NCI-H2029 treated with DMSO at 0.1 percent for 48 hours (cell line): ENCODE results near the gene CRYBB2.
"Not testable (repeated sequence)": the region's sequence is repeated elsewhere in the genome, so short reads cannot be mapped to it uniquely, and the experiment has no call there.

Experiments
- DNase-seq: peaks from one replicate; lab custom pipeline; 2025; lab: John Stamatoyannopoulos, UW

The CRYBB2 gene, protein sequence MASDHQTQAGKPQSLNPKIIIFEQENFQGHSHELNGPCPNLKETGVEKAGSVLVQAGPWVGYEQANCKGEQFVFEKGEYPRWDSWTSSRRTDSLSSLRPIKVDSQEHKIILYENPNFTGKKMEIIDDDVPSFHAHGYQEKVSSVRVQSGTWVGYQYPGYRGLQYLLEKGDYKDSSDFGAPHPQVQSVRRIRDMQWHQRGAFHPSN

DNA sequence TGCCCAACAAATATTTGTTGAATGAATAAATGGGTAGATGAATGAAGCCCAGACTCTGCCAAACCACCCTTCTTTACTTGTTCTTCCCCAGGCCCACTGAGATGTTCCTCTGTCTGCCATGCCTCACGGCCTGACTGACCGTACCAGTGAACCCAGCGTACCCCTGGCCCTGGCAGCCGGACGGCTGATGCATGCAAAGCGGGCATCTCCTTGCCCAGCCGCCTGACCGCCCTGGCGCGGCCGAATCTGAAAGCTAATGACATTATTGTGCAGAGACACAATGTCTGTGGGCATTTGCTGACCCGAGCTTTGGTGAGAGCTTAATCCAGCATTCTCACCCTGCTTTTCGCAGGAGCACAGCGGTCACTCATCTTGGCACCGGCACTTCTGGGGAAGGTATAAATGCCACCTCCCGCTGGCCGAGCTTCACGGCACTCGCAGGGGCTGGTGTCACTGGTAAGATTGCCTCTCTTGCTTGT, at the start of gene CRYBB2:
Gene CRYBB2, plus strand, starts transcription at position 429 of the 479 bp plus-strand sequence. CDS start 1,791 bp downstream, outside the sequence.
- no peak for DNase-seq

DNA sequence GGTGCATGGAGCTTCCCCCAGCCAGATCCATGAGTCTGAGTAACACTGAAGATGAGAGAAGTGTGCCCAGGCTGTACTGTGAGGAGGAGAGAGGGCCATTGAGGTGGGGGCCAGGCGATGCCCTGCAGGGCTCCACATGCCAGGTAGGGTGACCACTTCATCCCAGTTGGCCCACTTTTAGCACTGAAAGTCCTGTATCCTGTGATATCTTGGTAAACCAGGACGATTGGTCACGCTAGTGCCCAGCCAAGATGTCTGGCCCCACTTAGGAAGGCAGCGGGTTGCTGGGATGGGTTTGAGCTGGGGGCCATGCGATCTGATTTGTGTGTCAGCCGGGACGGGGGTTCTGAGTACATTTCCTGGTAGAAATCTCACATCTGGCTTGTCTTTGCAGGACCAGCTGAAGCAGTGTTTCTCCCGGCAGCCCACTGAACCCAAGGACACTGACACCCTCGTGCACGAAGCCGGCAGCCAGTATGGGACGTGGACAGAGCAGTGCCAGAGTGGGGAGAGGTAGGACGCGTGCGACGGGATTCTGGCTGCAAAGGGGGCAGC, 48.9 kb upstream of the CRYBB2 start:
- no peak for DNase-seq

DNA sequence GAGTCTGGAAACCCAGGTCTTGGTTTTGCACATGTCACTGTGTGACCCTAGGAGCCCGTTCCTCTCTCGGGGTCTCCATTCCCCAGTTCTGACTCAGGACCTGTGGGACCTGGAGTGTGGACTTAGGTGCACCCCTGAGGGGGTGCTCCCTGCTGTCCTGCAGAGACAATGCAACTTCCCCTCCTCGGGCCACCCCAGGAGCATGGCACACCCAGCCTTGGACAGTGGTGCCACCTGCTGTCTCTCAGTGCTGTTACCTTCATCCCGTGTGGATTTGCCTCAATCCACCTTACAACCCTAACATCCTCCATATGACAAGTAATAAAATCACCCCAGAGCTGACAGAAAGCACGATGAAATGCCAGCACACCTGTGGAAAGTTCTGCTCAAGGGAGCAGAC, 47.3 kb upstream of the CRYBB2 start:
- DNase-seq = no peak

DNA sequence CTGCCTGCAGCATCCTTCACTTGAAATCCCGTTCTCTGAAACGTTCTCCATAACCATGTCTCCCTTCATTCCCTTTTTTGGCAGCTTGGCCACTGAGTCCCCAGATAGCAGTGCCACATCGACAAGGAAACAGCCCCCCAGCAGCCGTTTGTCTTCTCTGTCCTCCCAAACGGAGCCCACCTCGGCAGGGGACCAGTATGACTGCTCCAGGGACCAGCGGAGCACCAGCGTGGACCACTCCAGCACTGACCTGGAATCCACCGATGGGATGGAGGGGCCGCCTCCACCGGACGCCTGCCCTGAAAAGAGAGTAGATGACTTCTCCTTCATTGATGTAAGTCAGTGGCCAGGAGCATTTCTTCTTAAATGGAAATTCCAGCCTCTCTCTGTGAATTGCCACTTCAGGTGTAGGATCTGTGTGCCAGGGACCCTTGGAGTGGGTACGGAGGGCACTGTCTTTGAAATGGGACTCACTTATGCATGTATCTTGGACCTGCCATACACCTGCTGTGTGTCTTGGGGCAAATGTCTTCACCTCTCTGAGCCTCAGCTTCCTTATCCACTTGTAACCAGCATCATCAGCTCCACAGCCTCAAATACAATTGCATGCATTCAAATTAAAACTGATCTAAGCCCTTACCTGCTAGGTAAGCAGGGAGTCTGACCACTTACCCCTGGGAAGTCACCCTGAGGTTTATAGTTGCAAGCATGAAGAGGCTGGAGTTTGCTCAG, 45.1 kb upstream of the CRYBB2 start:
- DNase-seq = no peak

DNA sequence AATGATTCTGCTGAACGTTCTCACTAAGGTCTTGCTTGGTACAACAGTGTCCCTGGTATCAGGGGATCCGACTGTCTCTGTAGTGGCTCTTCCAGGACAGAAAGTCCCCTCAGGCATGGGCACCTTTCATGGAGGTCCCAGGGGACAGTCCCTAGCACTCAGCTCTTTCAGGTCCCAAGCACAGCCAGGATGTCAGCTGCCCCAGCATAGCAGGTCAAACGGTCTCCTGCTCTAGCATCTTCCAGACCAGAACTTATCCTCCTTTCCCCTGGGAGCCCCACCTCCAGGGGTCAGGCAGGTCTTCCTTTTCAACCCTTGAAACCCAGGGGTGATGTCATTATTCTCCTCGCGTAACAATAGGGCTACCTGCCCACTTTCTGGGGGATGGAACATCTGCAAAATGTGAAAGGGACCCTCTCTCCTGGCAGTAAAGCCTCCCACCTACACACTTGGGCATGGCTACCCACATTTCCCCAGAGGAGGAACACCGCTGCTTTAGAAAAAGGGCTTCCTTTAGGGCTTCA, 44.5 kb upstream of the CRYBB2 start:
- DNase-seq = no peak

DNA sequence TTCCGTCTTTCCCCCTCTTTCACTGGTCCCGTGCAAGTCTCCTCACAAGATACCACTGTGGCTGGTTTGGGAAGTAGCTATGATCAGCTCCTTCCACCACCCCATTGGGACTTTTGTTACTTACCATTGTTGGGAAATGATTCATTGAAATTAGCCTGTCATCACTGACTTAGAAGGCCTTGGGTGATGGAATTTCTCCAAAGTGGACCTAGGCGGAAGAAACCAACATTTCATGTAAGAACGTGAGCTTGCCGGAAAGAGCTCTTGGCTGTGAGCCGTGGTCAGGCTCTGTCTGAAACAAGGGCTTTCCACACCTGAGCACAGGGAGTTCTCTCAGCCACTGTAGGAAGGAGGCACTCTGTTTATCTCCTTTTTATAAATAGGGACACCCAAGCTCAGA, 43.3 kb upstream of the CRYBB2 start:
- DNase-seq = no peak

DNA sequence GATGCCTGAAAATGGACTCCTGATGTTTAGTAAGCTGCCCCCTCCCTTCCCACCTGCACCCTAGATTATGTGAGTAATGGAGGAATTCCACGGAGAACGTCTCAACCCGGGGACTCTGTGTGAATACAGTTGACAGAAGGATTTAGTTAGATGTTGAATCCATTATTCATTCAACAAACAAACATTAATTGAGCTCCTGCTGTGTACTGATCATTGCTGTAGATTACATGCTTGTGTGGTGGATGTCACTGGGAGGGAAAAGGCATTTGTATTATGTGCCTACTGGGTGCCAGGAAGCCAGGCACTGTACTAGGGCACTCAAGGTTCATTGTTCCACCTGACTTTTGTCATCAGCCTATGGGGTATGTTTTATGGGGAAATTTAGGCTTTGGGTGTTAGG, 42.6 kb upstream of the CRYBB2 start:
- DNase-seq = no peak

DNA sequence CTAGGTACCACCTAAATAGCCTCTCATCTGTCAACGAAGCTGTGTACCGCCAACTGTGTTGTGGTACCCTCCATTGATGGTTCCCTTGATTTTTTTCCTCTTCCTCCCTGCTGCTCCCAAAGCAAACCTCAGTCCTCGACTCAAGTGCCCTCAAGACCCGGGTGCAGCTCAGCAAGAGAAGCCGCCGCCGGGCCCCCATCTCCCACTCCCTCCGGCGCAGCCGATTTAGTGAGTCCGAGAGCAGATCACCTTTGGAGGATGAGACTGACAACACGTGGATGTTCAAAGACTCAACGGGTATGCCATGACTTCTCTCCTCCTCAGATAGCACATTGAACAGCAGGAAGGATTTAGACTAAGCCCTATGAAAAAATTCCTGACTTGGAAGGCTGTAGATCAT, 42.2 kb upstream of the CRYBB2 start:
- no peak for DNase-seq

DNA sequence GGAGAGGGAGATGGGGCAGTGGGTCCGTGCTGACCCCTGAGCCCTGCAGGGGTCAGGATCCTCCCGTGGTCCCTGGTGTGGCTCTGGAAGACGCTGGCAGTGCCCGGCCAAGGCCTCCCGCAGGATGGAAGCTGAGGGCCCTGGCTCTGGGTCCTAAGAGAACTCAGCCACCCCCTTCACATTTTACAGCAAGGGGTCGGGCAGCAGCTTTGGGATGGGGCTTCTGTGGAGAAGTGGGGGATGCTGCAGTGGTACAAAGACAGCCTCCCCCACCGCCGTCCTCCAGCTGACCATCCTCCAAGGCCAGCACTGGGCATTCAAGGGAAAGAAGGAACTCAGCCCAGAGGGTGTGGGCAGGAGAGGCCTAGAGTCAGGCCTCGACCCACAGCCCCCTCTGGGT, 41.5 kb upstream of the CRYBB2 start:
- DNase-seq = no peak

DNA sequence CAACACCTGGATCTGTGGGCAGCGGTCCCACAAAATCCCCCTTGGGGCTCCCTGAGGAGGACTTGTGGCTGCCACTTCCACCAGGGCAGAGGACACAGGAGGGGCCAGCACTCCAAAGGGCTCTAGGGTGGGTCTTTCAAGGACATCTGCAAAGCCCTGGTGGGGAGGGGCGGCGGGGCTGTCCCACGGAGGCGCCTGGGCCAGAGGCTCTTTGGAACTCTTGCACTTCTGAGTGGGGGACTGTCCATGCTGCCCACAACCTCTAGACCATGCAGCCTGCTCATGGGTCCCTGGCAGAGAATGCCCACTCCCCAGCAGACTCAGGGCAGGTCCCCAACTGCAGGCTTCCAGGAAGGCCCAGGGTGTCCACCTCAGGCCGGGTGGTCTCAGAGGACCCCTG, 41.1 kb upstream of the CRYBB2 start:
- DNase-seq = not testable (repeated sequence)

DNA sequence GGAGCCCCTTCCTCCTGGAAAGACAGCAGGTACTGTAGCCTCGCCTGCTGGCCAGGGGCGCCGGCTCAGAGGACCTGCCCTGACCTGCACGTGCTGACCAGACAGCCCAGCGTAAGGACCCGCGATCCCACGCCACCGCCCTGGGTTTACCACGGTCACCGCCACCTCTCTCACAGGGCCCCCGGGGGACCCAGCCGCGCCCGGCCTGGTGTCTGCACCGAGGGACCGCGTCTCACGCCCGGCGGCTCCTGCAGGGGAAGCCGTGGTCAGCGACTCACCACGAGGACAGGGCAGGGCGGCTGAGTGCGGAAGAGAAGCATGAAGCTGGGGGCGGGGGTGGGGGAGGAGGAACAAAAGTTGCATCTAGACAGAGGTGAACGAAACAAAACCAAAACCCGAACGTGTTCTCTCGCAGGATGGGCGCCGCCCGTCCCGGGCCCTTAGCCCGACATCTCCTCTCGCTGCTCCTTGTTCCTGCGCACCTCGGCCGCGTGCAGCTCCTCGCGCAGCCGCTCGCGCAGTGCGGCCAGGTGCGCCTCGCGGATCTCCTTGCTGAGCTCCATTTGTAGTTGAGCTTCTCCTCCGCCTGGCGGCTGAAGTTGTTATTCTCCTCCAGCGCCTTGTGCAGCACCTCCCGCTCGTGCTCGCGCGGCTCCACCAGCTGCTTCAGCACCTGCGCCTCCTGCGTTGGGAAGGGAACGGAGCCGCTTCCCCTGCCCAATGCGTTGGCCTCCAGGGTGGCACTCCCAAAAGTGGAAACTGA, 40.4 kb upstream of the CRYBB2 start:
- not testable (repeated sequence) for DNase-seq

DNA sequence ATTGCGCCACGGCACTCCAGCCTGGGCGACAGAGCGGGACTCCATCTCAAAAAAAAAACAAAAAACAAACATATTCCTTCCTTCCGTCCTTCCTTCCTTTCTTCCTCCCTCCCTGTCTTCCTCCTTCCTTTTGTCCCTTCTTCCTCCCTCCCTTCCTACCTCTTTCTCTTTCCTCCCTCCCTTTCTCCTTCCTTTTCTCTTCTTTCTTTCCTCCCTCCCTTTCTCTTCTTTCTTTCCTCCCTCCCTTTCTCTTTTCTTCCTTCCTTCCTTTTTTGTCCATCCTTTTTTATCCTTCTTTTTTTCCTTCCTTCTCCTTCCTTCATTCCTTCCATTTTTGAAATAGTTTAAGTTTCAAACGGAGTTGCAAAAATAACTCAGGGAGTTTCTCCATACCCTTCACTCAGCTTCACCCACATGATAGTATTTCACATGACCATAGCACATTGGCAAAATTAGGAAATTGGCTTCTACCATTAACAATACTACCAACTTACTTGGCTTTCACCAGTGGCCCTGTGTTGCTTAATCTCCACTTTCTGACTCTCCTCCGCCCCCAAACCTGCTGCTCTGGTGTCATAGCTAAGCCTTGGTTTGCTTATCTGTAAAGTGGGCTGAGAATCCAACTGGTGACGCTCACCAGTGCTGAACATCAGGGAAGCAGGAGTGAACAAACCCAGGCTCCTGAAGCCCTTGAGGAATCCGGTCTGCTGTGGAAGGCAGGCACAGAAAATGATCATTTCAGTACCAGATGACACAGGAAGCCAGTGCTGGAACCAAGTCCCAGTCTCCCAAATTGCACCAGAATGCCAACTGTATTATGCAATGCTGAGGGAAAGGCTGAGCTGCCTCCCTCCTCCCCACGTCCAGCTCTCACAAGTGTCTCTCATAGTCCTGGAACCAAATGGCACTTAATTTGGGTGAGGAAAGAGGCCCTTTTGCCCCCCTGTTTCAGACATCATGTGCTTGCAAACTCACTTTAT, 37.0 kb upstream of the CRYBB2 start:
- no peak for DNase-seq

DNA sequence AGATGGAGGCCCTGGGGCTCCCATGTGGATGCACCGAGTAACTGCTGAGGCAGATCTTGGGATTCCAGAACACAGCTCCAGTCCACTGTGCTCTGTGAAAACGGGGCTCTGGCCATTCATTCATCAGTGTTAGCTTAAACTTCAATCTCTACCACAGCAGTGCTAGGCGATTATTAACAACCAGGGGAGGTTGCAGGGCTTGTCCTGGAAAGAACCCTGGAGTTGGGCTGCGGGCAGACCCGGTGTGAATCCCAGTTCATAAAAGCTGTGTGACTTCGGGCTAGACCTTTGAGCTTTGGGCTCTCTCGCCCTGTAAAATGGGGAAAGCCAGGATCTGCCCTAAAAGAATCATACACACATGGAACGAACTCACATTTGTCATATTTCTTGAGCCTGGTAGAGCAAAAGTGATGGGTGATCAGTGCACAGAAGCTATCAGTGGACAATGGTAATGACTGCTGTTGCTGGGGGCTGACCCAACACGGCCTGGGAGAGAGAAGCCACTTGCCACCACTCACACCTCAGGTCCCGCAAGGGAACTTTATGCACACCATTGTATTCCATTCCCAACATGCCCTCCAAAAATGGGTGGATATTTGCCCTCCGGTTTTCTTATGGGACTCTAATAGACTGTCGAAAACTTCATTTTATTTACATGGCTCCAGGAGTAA, 35.4 kb upstream of the CRYBB2 start:
- no peak for DNase-seq

DNA sequence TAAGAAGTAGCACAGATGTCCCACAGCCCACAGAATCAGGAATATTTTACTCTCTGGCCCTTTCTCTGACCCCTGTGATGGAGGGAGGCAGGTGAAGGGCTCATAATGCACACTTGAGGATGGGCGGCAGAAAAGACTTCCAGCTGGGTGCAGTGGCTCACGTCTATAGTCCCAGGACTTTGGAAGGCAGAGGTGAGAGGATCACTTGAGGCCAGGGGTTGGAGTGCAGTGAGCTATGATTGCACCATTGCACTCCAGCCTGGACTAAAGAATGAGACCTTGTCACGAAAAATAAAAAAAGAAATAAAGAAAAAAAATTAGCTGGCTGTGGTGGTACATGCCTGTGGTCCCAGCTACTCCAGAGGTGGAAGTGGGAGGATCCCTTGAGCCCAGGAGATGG, 33.3 kb upstream of the CRYBB2 start:
- DNase-seq = no peak

DNA sequence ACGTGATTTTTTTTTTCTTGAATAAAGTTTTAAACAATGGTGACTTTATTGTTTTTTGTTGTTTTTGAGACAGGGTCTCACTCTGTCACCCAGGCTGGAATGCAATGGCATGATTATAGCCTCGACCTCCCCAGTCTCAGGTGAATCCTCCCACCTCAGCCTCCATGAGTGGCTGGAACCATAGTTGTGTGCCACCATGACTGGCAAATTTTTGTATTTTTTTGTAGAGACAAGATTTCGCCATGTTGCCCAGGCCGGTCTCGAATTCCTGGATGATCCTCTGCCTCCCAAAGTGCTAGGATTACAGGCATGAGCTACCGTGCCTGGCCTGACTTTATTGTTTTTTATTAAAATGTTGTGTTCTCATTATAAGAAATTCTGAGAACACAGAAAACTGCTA, 32.0 kb upstream of the CRYBB2 start:
- DNase-seq = no peak

DNA sequence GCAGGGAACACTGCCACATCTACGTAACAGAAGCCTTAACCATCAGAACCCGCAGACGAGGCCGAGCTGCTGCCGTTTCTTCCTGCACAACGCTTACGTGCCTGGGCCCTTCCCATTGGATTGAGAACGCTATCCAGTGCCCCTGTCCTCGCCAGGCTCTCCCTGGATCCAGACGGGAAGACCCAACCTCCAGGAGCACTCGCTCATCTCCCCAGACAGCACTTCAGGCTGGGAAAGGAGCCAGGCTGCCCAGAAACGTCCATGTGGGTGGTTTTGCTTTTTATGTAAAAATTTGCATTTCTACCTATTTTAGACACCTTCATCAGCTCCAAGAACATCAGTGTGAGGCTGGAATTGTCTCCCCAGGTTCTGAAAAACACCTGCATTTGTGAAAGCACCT, 27.0 kb upstream of the CRYBB2 start:
- no peak for DNase-seq

DNA sequence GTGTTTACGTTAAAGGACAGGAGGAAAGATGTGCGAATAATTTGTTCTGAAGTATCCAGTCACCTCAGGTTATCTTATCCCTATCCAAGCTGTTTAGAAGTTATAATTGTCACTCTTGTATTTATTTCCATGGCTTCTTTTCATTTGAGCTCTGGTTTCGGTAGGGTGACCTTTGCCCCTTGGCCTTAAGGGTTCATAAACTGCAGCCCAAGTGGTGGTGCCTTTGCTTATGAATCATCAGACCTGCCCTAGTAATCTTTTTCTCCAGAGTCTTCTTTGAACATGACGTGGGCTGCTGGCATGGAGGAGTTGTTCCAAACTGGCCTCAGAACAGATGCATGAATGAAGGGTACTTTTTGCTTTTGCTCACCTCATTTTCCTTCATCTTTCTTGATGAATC, 26.3 kb upstream of the CRYBB2 start:
- DNase-seq = no peak

DNA sequence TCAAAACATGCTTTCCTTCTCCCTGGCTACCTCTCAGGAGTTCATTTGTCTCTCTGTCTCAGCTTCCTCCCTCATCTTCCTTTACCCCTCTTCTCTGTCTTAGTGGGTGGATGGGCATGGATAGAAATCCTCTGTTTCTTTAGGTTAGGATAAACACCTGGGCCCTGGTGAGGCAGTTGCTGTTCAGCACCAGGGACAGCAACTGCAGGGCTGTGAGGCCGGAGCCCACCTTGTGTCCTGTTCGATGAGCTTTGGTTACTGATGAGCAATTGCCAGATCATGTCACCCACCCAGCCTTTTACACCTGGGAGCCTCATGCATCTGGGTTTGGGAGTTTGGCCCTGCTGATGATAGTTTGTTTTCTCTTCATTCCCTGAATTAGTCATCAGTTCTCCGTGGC, 25.9 kb upstream of the CRYBB2 start:
- no peak for DNase-seq

DNA sequence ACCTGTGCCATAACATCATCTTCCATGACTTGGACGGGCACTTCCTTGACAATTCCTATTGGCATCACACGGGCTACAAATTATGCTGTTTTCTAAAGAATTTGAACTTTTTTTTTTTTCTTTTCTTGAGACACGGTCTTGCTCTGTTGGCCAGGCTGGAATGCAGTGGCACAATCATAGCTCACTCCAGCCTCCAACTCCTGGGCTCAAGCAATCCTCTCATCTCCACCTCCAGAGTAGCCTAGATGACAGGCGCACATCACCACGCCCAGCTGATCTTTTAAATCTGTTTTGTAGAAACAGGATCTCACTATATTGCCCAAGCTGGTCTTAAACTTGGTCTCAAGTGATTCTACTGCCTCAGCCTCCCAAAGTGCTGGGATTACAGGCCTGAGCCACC, 23.1 kb upstream of the CRYBB2 start:
- DNase-seq = no peak

DNA sequence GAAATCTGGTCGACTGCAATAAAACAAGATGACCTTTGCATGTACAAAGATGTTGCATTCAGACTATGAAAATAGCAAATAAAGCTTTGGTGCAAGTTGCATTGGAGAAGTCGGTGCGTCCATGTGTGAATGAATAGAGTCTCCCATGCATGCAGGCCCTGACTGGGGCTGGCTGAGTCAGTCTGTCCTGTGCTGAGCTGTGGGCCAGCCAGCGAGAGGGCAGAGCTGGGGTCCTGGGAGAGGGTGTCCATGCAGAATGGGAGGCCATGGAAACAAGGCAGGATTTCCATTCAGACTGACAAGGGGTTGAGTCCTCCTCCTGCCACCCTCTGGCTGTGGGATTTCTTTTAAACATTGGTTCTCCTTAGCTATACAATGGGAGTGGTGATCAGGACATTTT, 22.1 kb upstream of the CRYBB2 start:
- no peak for DNase-seq
